ENCODE results near the gene CTDSPL.
"Not testable (repeated sequence)": the region's sequence is repeated elsewhere in the genome, so short reads cannot be mapped to it uniquely, and the experiment has no call there.

The CTDSPL gene

GRCh38 chr3:37861620-37862041, at the start of gene CTDSPL:
CTDSPL (plus strand) TSS chr3:37861880; CDS start chr3:37862200, 320 bp downstream.
- DNase-seq = no peak

GRCh38 chr3:37812499-37812896, 49.2 kb upstream of the CTDSPL start:
- DNase-seq = no peak

- no peak for DNase-seq
Measured at GRCh38 chr3:37813403-37813802, 48.3 kb upstream of the CTDSPL start.

GRCh38 chr3:37814547-37814946, 47.1 kb upstream of the CTDSPL start:
- peak; percentile 4 to 7 for DNase-seq

- DNase-seq = not testable (repeated sequence)
Measured at GRCh38 chr3:37815156-37815555, 46.5 kb upstream of the CTDSPL start.

- no peak for DNase-seq
Measured at GRCh38 chr3:37816271-37816670, 45.4 kb upstream of the CTDSPL start.

GRCh38 chr3:37819591-37819990, 42.1 kb upstream of the CTDSPL start:
- DNase-seq = no peak

GRCh38 chr3:37820286-37820685, 41.4 kb upstream of the CTDSPL start:
- DNase-seq = no peak

- DNase-seq = no peak
Measured at GRCh38 chr3:37823189-37823588, 38.5 kb upstream of the CTDSPL start.

- no peak for DNase-seq
Measured at GRCh38 chr3:37824090-37824953, 37.4 kb upstream of the CTDSPL start.

GRCh38 chr3:37824954-37825328, 36.7 kb upstream of the CTDSPL start:
- no peak for DNase-seq

GRCh38 chr3:37825744-37826400, 35.8 kb upstream of the CTDSPL start:
- no peak for DNase-seq

- no peak for DNase-seq
Measured at GRCh38 chr3:37826502-37826901, 35.2 kb upstream of the CTDSPL start.

- DNase-seq = no peak
Measured at GRCh38 chr3:37826933-37827332, 34.7 kb upstream of the CTDSPL start.

- DNase-seq = no peak
Measured at GRCh38 chr3:37832480-37832879, 29.2 kb upstream of the CTDSPL start.

GRCh38 chr3:37833302-37834186, 28.1 kb upstream of the CTDSPL start:
- DNase-seq = no peak

GRCh38 chr3:37836589-37836988, 25.1 kb upstream of the CTDSPL start:
- DNase-seq = no peak

- DNase-seq = no peak
Measured at GRCh38 chr3:37847689-37848088, 14.0 kb upstream of the CTDSPL start.

- no peak for DNase-seq
Measured at GRCh38 chr3:37849146-37849923, 12.3 kb upstream of the CTDSPL start.

GRCh38 chr3:37852097-37852496, 9.6 kb upstream of the CTDSPL start:
- DNase-seq = no peak

GRCh38 chr3:37852771-37853170, 8.9 kb upstream of the CTDSPL start:
- no peak for DNase-seq

- no peak for DNase-seq
Measured at GRCh38 chr3:37853691-37854413, 7.8 kb upstream of the CTDSPL start.
